ENCODE results near the gene ZFYVE28. TPM values are rescaled to one million over a fixed set of nuclear protein-coding genes. Genes with fewer than 3 reads are reported as not detected.

The ZFYVE28 gene
- total RNA-seq, 1 donor from 2014 or later = 23.2 TPM

DNA sequence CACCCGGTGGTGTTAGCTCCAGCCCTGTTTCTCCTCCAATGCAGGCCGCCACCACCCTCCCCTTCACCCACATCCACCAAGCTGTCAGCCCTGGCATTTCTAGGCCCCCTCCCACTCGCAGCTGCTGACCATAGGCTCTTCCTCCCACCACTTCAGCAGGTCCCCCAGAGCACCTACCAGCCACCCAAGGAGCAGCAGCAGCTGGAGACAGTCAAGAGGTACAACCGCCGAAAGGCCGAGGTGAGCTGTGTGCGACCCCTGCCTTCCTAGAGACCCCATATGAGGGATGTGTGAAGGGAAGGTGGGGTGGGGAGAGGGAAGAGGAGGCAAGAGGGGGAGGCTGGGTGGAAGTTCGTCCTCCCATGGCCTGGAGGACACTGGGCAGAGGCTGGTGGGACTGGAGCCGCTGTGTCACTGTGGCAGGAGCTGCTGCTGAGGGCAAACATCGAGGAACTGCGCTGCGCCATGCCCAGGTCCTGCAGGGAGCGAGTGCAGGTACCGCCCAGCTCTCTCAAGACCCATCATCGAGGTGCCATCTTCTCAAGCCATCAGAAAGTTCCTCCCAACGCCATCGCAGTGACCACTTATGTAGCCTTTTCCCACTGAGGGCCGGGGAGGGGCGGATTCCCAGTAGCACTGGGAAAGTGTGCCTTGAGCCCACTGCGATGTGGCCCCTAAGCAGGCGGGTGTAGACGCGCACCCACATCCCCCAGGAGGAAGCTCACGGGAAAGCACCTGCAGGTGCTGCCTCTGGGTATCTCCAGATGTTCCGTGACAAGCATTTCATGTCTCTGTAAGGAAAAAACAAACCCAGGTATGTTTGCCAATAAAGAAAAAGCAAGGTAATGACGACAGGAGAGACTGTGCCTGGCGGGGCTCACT, 31.3 kb upstream of the ZFYVE28 start:
- ATAC-seq (no peak), DNase-seq (ENCODE audit: low spot score) (no peak)
- intact Hi-C loops (cut with DNase I) = loop anchor here (10.0 kb wide), 1 partner anchor 225 kb away; no protein-coding TSS in a partner anchor

DNA sequence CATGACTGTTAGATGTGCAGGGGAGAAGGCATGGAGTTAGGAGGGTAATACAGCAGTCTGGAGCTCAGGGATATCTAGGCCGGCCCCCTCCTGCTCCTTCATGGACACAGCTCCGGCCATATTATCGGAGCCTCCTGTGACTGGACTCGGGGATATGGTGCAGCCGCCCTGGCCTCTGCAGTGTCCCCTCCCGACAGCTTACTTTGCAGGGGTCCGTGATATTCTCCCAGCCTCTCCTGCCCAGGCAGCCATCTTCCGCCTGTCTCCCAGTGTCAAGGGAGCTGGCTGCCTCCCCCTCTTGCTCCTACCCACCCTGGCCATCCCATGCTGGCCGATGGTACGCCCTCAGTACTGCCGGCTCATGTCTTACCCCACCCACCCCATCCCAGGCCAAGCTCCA, 30.6 kb upstream of the ZFYVE28 start:
- DNase-seq (ENCODE audit: low spot score) (no peak), ATAC-seq (no peak)
- intact Hi-C loops (cut with DNase I) = no loop called here

DNA sequence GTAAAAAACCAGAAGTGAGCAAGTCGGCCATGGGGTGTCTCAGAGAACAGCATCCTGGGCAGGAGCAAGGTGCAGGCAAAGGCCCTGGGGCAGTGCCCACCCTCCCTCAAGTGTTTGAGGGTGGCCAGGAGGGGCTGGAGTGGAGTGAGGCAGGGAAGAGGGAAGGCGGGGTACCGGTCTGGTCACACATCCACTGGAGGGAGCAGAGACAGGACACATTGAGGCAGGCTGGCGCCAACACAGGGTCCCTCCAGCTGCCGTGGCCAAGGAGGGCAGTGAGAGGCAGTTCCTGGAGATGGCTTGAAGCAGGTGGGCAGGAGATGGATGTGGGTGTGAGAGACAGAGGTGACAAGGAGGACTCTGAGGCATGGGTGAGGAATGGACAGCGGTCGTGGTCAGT, 30.1 kb upstream of the ZFYVE28 start:
- intact Hi-C loops (cut with DNase I) = no loop called here
- no peak for ATAC-seq
- DNase-seq (ENCODE audit: low spot score) = no peak

DNA sequence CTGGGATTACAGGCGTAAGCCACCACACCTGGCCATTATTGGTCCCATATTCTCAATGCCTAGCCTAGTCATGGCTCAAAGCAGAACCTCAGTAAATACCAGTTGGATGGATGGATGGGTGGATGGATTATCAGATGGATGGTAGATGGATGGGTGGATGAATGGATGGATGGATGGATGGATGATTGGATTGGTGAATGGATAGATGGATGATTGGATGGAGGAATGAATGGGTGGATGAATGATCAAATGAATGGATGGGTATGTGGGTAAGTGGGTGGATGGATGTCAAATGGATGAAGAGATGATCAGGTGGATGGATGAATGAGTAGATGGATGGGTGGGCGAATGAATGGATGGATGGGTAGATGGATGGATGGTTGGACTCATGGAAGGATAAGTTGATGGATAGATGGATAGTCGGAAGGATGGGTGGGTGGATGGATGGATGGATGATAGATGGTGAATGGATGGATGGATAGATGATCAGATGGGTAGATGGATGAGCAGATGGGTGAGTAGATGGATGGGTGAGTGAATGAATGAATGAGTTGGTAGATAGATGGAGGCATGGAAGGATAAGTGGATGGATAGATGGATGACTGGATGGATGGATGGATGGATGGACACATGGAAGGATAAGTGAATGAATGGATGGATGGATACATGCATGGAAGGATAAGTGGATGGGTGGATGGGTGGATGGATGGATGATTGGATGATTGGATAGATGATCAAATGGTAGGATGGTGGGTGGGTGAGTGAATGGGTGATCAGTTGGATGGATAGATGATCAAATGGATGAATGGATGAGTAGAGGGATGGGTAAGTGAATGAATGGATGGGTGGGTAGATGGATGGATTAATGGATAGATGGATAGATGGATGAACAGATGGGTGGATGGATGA, 28.5 kb upstream of the ZFYVE28 start:
- intact Hi-C loops (cut with DNase I) = no loop called here
- no peak for DNase-seq (ENCODE audit: low spot score)
- no peak for ATAC-seq

DNA sequence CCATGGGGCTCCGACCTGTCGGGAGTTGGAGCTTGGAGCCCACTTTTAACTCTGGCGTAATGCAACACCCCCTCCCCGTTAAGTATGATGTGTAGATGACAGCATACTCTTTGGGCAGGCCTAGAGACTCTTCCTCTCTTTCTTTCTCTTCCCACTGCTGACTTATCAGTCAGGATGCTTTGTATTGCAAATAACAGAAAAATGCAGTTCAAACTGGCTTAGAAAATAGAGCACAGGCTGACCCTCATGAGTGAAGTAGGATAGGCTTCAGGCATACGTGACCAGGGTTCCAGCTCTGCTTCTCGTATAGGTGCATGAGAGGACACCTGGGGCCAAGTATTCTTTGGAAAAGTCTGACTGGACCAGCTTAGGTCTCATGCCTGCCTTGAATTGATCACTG, 27.1 kb upstream of the ZFYVE28 start:
- no peak for DNase-seq (ENCODE audit: low spot score)
- intact Hi-C loops (cut with DNase I) = no loop called here

DNA sequence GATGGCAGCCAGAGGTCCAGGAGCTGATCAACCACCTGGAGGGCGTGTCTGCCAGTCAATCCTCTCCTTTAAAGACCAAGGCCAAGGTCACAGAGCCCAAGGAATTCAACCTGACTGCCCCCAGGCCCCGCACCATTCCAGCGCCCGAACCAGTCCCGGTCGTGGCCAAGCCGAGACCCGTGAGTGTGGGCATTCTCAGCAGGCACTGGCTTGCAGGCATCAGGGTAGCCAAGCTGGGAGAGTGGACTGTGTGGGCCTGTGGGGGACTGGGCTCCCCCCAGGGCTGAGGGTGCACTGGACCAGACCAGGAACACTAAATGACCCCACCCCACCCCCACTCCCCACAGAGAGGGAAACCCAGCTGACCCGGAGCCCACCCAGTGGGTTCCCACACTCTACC, 26.7 kb upstream of the ZFYVE28 start:
- intact Hi-C loops (cut with DNase I) = no loop called here
- DNase-seq (ENCODE audit: low spot score) (no peak), ATAC-seq (no peak)

More for the DNA sequence above, 27.1 kb upstream of the ZFYVE28 start:
- ATAC-seq = no peak

DNA sequence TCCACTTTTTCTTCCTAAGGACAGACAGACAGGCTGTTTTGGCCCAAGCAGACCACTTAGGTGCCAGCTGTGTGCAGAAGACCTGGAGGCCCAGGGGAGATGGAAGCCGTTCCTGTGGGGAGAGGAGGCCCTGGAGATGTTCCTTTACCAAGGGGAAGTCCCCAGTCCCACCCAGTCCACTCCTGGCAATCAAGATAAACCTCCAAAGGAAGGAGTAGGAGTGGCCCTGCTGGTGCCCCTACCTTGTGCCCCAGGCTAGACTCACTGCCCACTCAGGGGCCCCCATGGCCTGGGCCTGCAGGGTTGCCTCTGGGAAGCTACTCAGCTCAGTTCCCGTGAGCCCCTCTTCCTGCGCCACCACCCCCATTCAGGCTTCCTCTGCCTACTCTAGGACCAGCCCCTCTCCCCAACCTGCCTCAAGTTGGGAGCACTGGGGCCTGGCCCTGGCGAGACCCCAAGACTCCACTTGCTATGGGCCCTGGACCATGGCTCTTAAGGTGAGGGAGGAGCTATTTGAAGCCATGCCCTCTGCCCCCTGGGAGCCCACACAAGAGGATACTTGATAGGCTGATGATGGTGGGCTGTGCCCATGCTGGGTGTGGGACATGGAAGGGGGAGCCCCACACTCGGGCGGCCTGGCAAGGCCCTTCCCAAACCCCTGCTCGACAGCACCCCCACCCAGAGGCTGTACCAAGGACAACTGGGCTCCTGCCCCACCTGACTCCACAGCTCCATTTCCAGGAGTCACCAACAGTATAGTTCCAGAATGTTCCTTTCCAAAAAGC, 25.7 kb upstream of the ZFYVE28 start:
- DNase-seq (ENCODE audit: low spot score) (no peak), ATAC-seq (no peak)
- intact Hi-C loops (cut with DNase I) = loop anchor here (5.0 kb wide), 1 partner anchor 157 kb away; no protein-coding TSS in a partner anchor

DNA sequence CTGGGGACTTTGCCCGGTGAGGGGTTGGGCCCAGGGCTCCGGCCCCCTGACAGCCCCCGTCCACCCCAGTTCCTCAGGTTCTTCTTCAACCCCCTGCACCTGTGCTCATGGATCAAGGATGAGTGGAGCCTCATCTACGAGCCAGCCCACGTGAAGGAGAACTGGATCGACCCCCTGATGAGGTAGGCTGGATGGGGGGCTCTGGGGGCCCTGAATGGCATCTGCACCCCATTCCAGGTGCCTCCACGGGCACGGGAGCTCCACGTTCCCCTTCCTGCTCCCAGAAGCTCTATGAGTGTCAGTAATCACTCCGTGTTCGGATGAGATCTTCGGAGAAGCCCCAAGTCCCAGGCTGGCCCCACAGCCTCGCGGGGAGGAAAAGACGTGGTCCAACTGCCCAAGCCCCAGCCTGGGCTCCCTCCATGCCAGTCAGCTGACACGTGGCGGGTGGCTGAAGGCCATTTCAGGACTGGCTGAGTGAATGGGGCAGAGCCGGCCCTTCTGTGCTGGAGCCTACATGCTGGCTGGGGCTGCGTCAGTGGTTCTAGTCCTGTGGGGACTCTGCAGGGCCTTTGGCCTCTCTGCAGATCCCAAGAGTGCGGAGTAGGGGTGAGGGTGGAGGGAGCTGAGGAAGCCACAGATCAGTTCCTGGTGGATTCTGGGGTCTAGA, 24.8 kb upstream of the ZFYVE28 start:
- intact Hi-C loops (cut with DNase I) = loop anchor here (5.0 kb wide), 1 partner anchor 156 kb away; no protein-coding TSS in a partner anchor
- DNase-seq (ENCODE audit: low spot score) (no peak), ATAC-seq (no peak)

DNA sequence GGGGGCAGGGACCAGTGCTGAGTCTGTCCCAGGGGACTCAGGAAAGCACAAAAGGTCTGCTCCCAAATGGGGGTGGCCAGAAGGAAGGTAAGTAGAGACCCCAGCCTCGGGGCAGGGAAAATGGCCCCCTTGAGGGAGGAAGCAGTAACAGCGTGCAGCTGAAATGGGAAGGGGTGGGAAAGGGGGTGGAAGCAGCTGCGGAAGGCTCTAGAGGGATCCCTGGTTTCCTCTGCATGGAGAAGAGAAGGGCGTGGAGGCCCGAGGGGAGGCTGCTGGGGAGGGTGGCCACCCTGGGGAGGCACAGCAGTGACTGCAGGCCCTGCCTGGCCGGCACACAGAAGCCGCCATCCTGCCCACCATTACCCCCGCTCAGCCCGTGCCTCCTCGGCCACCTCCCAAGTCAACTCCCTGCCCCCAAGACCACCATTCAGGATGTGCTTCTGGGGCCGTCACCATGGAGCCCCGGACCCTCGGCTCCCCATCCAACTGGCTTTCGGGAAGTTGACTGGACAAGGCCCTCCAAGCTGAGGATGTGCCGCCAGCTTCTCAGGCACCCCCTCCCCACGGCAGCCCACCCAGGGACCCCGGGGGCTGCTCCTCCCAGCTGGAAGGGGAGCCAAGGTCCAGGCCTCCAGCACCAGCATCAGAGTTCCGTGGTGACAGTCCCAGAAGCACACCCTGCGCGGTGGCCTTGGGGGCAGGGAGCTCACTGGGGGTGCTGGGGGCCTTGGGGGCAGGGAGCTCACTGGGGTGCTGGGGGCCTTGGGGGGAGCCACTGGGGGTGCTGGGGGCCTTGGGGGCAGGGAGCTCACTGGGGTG, 23.9 kb upstream of the ZFYVE28 start:
- ATAC-seq (no peak), DNase-seq (ENCODE audit: low spot score) (no peak)
- intact Hi-C loops (cut with DNase I) = loop anchor here (5.0 kb wide), 1 partner anchor 155 kb away; no protein-coding TSS in a partner anchor

DNA sequence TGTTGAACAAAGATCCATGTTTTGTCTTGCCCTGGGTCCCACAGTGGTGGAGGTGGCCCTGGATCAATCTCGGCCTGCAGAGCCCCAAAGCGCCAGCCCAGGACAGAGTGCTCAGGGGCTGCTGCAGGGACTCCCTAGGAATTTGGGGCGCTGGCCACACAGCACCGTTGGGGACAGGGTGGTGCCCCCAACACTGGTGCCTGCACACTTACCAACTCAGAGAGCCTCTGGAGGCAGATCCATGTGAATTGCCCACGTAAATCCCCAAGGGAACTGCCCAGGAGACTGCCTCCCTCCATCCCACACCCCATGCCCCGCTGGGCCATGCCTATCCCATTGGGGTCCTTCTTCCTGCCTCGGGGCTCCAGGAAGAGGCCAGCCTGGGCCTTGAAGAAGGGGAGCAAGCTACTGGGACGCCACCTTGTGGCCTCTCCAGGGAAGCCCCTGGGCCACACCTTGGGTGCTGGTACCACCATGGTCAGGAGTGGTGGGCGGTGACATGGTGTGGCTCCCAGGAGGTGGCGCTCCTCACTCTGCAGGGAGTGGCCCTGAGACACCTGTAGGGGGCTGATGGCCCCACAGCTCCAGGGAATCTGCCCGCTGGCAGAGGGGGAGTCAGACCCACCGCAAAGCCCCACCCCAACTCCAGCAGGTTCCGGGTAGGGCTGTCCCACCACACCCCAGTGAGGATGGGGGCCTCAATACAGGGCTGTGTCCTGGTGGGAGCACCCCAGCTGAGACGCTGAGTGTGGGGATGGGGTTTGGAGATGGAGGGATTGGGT, 23.1 kb upstream of the ZFYVE28 start:
- peak; percentile 49 for ATAC-seq
- DNase-seq (ENCODE audit: low spot score) = no peak
- intact Hi-C loops (cut with DNase I) = loop anchor here (5.0 kb wide), 1 partner anchor 154 kb away; no protein-coding TSS in a partner anchor

DNA sequence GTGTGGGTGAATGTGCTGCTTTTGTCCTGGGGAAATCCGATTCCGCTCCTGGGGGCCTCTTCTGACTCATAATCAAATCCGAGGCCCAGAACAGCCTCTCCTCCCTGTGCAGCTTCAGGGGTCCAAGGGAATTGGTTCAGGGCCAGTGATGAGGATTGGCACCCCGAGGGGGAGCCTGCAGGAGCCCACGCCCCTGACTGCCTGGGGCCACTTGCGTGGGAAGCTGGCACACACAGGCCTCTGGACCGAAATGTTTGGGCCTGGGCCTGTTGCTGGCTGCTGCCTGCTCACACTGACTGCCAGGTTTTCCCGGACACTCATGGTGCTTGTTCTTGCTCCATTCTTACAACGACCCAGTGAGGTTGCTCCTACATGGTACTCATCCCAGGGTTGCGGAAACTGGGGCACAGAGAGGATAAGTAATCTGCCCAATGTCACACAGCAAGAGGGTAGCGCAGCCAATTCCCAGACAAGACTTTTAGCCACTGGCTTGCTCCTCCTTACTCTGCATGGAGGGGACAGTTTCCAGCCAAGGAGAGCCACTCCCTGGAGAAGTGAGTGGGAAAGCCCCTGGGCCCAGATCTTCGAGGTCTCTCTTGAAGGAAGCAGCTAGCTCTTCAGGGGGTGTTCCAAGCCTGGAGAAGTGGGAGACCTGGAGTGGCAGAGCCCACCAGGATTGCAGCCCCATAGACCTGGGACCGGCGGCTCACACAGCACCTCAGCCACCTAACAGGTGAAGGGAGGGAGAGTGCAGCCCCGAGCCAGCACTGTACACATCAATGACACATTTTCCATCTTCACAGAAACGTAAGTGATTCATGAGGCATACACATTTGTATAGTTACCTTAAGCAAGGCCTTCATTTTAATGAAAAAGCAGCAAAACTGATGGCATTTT, 20.6 kb upstream of the ZFYVE28 start:
- intact Hi-C loops (cut with DNase I) = no loop called here
- ATAC-seq = no peak
- DNase-seq (ENCODE audit: low spot score) = no peak

DNA sequence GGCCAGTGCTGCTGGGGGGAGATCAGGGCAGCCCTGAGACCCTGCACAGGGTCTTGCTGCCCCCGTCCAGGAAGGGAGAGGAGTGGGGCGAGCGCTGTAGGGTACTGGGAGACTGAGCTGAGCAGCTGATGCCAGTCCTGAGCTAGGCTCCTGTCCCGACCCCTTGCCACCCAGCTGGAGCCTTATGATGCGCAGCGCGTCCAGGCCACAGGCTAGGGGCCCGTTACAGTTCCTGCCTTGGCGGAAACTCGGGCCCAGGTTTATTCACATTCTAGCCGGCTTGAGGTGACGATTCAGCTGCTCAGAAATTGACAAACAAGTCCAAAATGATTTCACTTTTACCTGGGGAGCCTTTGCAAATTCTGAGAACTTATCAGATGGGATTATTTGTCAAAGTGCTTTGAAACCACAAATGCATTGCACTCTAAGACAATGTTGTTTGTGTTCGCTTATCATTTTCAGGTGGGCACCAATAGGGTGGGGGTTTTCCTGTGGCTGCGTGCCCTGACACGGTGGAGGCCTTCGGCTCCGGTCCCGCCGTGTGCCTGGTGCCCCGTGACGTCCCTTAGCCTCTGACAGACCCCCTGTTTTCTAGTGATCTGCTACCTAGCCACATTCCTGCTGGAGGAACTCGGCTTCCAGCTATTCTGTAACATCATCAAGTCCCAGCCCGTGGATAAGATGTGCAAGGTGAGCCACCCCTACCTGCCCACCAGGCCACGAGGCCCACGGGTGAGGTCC, 19.2 kb upstream of the ZFYVE28 start:
- no peak for DNase-seq (ENCODE audit: low spot score)
- no peak for ATAC-seq
- intact Hi-C loops (cut with DNase I) = no loop called here

DNA sequence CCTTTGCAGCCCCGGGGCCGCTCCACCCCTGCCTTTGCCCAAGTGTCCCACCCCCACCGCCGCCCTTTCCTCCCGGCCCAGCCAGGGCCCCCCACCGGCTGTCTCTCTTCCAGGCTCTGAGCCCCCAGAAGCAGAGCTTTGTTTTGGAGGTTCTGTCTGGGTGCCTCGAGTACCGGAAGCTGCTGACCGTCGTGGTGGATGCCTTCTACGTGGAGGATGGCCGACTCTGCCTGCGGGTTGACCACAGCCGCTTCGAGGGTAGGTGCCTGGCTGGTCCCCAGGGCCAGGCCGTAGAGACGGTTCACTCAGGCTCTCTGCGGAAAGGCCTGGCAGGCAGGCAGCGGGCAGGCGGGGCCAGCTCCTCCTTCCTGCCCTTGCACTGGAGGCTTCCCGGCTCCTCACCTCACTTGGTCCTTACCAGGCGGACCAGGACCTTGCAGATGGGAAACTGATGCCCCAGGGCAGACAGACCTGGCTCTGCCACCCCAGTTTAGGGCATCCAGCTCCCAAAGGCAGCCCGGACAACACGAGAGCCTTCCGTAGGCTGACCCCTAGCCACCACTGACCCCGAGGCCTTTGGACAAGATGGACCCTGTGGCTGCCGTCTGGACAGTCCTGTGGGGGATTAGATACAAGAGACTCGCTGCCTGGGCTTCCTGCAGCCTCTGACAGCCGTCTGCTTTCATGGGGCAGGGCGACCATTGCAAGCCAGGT, 18.5 kb upstream of the ZFYVE28 start:
- no peak for ATAC-seq
- DNase-seq (ENCODE audit: low spot score) = no peak
- intact Hi-C loops (cut with DNase I) = no loop called here

DNA sequence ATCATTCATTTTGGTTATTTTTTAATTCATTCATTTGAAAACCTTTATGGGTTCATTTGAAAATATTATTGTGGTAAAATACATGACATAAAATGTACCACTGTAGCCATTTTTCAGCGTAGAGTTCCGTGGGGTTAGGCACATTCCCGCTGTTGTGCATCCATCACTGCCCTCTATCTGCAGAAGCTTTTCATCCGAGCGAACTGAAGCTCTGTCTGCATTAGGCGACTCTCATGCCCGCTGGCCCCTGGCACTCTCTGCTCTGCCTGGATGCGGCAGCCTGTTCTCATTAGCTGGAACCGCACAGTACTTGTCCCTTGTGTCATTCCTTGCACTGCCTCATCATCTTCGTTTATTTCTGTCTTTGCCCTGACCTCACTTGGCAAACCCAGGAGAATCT, 17.9 kb upstream of the ZFYVE28 start:
- intact Hi-C loops (cut with DNase I) = no loop called here
- DNase-seq (ENCODE audit: low spot score) (no peak), ATAC-seq (peak; percentile 35)

DNA sequence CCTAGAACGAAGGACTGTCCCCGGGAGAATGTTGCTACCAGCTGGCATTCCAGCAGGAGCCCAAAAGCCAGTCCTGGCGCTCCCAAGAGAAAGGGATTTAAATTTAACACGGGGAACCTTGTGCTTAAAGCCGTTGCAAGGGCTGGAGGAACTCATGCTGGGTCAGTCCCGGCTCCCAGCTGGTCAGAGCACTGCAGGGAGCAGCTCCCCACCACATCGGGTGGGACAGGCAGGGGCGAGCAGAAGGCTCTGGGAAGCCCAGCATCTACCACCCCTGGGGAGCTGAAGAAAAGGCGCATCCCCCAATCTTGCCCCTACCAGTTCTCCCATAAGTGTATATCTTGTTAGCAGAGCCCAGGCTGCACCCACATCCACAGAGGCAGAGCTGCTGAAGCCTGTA, 16.0 kb upstream of the ZFYVE28 start:
- no peak for ATAC-seq

More for the DNA sequence above, 16.0 kb upstream of the ZFYVE28 start:
- intact Hi-C loops (cut with DNase I) = no loop called here
- DNase-seq (ENCODE audit: low spot score) = no peak
